BE2C (cell line): ENCODE results near the gene TEX48.

ENCODE experiments used
- DNase-seq: peaks from one replicate; pipeline ENCODE4 v3.0.0-alpha.2; 2020
- H3K27me3 ChIP-seq: fragments of 250-450 bp; sonication (Bioruptor Pico); 2 replicates; pipeline ENCODE4 v1.5.1; 2020; ENCODE audit warnings: mild to moderate bottlenecking
- H3K36me3 ChIP-seq: fragments of 250-450 bp; sonication (Bioruptor Pico); 2 replicates; pipeline ENCODE4 v1.5.1; 2020; ENCODE audit warnings: mild to moderate bottlenecking
- H3K4me1 ChIP-seq: fragments of 250-450 bp; sonication (Bioruptor Pico); 2 replicates; pipeline ENCODE4 v1.5.1; 2020
- H3K4me3 ChIP-seq: 2 replicates; pipeline ENCODE4 v1.5.1; 2011; ENCODE audit warnings: low read depth, low read length
- H3K9me3 ChIP-seq: fragments of 250-450 bp; sonication (Bioruptor Pico); 2 replicates; pipeline ENCODE4 v1.5.1; 2020
- TF ChIP-seq, protein P1 (sequence below): IDR thresholded peaks from 2 replicates; pipeline ENCODE4 v1.5.1; 2012; ENCODE audit warnings: mild to moderate bottlenecking, low read depth, low read length

TEX48 gene

DNA sequence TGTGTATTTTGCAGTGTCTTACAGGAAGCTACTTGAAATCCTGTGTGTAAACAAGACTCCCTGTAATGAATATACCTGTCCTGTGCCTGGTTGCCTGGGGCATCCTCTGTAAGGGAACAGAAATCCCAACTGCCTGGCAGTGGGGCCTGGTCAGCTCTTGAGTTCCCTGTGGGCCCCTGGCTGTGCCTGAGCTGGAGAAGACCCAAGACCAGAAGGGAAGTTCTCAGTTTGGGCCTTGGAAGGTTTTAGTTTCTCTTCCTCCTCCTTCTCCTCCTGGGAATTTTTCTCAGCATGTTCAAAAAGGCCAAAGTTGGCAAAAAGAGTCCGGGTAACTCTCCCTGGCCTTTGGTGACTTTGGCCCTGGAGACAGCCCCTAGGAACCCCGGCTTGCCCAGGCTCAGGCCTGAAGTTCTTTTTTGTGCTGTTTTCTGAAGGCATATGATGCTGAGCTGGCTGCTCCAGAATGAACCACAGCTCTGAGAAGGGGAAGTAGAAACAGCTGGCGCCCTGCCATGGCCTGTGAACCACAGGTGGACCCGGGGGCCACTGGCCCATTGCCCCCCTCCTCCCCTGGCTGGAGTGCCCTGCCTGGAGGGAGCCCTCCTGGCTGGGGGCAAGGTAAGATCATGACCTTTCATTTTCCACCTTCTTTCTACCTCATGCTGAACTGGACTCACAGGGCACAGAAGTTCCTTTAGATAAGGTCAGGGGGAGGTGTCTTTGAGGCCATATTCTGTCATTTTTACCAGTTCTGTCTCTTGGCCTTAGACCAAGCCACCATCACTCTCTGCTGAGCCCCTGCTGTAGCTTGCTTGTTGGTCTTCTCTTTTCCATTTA lies 65.1 kb downstream of the TEX48 start:
- no peak for DNase-seq
- Histone ChIP-seq H3K4me3 (no peak overlapping the region), H3K27me3 (no peaks in the 10 kb centered on the region), H3K4me1 (no peaks in the 10 kb centered on the region), H3K9me3 (no peaks in the 10 kb centered on the region; the same call in 1 of the 2 replicates), H3K36me3 (peaks cover 2% of the 10 kb centered on the region)
- TF ChIP-seq, protein P1, sequence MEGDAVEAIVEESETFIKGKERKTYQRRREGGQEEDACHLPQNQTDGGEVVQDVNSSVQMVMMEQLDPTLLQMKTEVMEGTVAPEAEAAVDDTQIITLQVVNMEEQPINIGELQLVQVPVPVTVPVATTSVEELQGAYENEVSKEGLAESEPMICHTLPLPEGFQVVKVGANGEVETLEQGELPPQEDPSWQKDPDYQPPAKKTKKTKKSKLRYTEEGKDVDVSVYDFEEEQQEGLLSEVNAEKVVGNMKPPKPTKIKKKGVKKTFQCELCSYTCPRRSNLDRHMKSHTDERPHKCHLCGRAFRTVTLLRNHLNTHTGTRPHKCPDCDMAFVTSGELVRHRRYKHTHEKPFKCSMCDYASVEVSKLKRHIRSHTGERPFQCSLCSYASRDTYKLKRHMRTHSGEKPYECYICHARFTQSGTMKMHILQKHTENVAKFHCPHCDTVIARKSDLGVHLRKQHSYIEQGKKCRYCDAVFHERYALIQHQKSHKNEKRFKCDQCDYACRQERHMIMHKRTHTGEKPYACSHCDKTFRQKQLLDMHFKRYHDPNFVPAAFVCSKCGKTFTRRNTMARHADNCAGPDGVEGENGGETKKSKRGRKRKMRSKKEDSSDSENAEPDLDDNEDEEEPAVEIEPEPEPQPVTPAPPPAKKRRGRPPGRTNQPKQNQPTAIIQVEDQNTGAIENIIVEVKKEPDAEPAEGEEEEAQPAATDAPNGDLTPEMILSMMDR = no peak
